H1 (cell line): ENCODE data around the gene EHBP1. TPM values are rescaled to one million over a fixed set of nuclear protein-coding genes. Genes with fewer than 3 reads are reported as not detected.

Experiments used
- CBX5 ChIP-seq: fragments of 300-800, 300-1000 bp; sonication (generic); IDR thresholded peaks from 2 replicates; pipeline ENCODE4 v1.7.1; 2016; ENCODE audit warnings: antibody characterized with exemption, low read length, low read depth
- KDM4A ChIP-seq: IDR thresholded peaks from one replicate; pipeline ENCODE4 v1.7.1; 2012; ENCODE audit warnings: low read depth, mild to moderate bottlenecking, moderate library complexity, low read length, inconsistent platforms; ENCODE audit not compliant: severe bottlenecking
- MAFK ChIP-seq: IDR thresholded peaks from 2 replicates; pipeline ENCODE4 v1.6.1; 2012; ENCODE audit warnings: low read depth, mild to moderate bottlenecking, improper control_type of control experiment, low read length
- NRF1 ChIP-seq: IDR thresholded peaks from 2 replicates; pipeline ENCODE4 v1.6.1; 2011; ENCODE audit warnings: mild to moderate bottlenecking, low read depth, low read length, improper control_type of control experiment
- POU5F1 ChIP-seq: IDR thresholded peaks from 2 replicates; pipeline ENCODE4 v1.6.1; 2011; ENCODE audit warnings: low read depth, mild to moderate bottlenecking, low read length, moderate library complexity
- SAP30 ChIP-seq: fragments of 300-600 bp; sonication (generic); IDR thresholded peaks from 2 replicates; pipeline ENCODE4 v1.7.1; 2012; ENCODE audit warnings: low read length, moderate library complexity, mild to moderate bottlenecking, inconsistent platforms; ENCODE audit not compliant: insufficient read depth, insufficient replicate concordance
- polyA plus RNA-seq, 7 experiments: library from polyadenylated mRNA; depleted of rRNA in 3 of 7; stranded (reverse) in 5 of 7; unstranded in 2 of 7; fragments of >200 nt in 5 of 7; fragments of 200-250 nt in 2 of 7; gene quantifications; 1 replicate in 5 of 7; 2 replicates in 1 of 7; 4 replicates in 1 of 7; pipeline versions ENCODE4 v1.2.1 to v1.2.3, GENCODE V29; 2011 to 2013; ENCODE audit warnings: missing spikeins in 2 of 7, mixed read lengths in 2 of 7
- total RNA-seq: library from RNA; stranded (reverse); fragmentation: NEBNext Ultra II Directional; extraction: Animal tissue kit (Norgen Biotek cat#: 25700); gene quantifications from 2 replicates; pipeline ENCODE4 v1.2.1, GENCODE V29; 2021
- TF ChIP-seq, protein P1 (sequence below): IDR thresholded peaks from 2 replicates; pipeline ENCODE4 v1.6.1; 2012; ENCODE audit warnings: inconsistent platforms

Gene EHBP1
- total and polyA plus RNA-seq, 2 of the 8 experiments (the other 6 are each of a cell fraction or from before 2014, with no cell fraction given), result 12.0 to 64.1 TPM

DNA sequence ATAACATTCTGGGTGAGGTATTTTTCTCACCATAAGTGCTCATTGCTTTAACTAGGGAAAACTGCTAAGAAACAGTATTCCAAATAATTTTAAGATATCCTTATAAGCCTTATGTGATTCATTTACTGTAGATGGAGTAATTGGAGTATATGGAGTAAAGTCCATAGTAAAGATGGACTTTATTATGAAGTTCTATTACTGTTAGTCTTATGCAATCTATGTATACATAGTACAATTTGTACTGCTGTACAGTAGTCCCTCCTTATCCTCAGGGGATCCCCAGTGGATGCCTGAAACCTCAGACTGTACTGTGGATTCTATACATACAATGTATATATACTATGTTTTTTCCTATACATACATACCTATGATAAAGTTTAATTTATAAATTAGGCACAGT is 304.0 kb downstream of the EHBP1 start (continued):
- TF ChIP-seq KDM4A (no peak), POU5F1 (no peak), CBX5 (no peak), MAFK (no peak), SAP30 (no peak), NRF1 (no peak)
- TF ChIP-seq, protein P1, sequence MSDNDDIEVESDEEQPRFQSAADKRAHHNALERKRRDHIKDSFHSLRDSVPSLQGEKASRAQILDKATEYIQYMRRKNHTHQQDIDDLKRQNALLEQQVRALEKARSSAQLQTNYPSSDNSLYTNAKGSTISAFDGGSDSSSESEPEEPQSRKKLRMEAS, result no peak
